Neuronal stem cell (in vitro differentiated cells): ENCODE measurements around the gene PADI4.

ENCODE experiments used
- DNase-seq: peaks from one replicate; pipeline ENCODE4 v3.0.0-alpha.2; 2013; ENCODE audit warnings: low spot score
- H2AFZ ChIP-seq: one replicate; pipeline ENCODE4 v1.6.1; 2013; ENCODE audit warnings: mild to moderate bottlenecking, low read length, inconsistent platforms
- H2AK5ac ChIP-seq: 2 replicates; pipeline ENCODE4 v1.6.1; 2013; ENCODE audit warnings: low read depth, mild to moderate bottlenecking, inconsistent platforms, low read length, moderate library complexity, mixed read lengths
- H2BK120ac ChIP-seq: 2 replicates; pipeline ENCODE4 v1.6.1; 2013; ENCODE audit warnings: low read depth, mild to moderate bottlenecking, inconsistent platforms, low read length, moderate library complexity, mixed read lengths
- H2BK12ac ChIP-seq: one replicate; pipeline ENCODE4 v1.6.1; 2013; ENCODE audit warnings: low read length, inconsistent platforms
- H2BK15ac ChIP-seq: 2 replicates; pipeline ENCODE4 v1.6.1; 2013; ENCODE audit warnings: mild to moderate bottlenecking, low read length, inconsistent platforms, mixed read lengths
- H2BK5ac ChIP-seq: one replicate; pipeline ENCODE4 v1.6.1; 2013; ENCODE audit warnings: inconsistent platforms, mild to moderate bottlenecking, low read length, moderate library complexity
- H3K14ac ChIP-seq: one replicate; pipeline ENCODE4 v1.6.1; 2013; ENCODE audit warnings: low read length, inconsistent platforms
- H3K18ac ChIP-seq: 2 replicates; pipeline ENCODE4 v1.6.1; 2013; ENCODE audit warnings: low read length, inconsistent platforms
- H3K23ac ChIP-seq: 2 replicates; pipeline ENCODE4 v1.6.1; 2013; ENCODE audit warnings: low read depth, mild to moderate bottlenecking, mixed read lengths, low read length, inconsistent platforms; ENCODE audit not compliant: poor library complexity
- H3K27ac ChIP-seq: replicated peaks from 3 replicates; pipeline ENCODE4 v1.5.1; 2013; ENCODE audit warnings: low read length, inconsistent platforms
- H3K27me3 ChIP-seq, 3 experiments: 2 replicates each; pipeline ENCODE4 v1.6.1; 2013; ENCODE audit warnings: low read length in 3 of 3, mild to moderate bottlenecking in 2 of 3, inconsistent platforms in 1 of 3, low read depth in 1 of 3, mixed read lengths in 1 of 3, moderate library complexity in 1 of 3; ENCODE audit not compliant: control insufficient read depth in 3 of 3, insufficient read depth in 3 of 3
- H3K36me3 ChIP-seq, 2 donors: replicated peaks in 1 of 2; 2 replicates each; pipeline ENCODE4 v1.6.1; 2013; ENCODE audit warnings: low read length in 2 of 2; ENCODE audit not compliant: control insufficient read depth in 2 of 2, insufficient read depth in 2 of 2
- H3K4ac ChIP-seq: 2 replicates; pipeline ENCODE4 v1.6.1; 2013; ENCODE audit warnings: inconsistent platforms, mild to moderate bottlenecking, low read length, moderate library complexity
- H3K4me1 ChIP-seq, 2 donors: 1 replicate in 1 of 2; 2 replicates in 1 of 2; pipeline ENCODE4 v1.6.1; 2013; ENCODE audit warnings: low read length in 2 of 2, low read depth in 1 of 2; ENCODE audit not compliant: control insufficient read depth in 2 of 2, insufficient read depth in 1 of 2
- H3K4me2 ChIP-seq: one replicate; pipeline ENCODE4 v1.6.1; 2013; ENCODE audit warnings: mild to moderate bottlenecking, low read length, inconsistent platforms; ENCODE audit not compliant: insufficient read depth, poor library complexity, severe bottlenecking
- H3K4me3 ChIP-seq, 2 donors: 2 replicates each; pipeline ENCODE4 v1.5.1; 2013; ENCODE audit warnings: low read length in 2 of 2, mild to moderate bottlenecking in 2 of 2, inconsistent platforms in 1 of 2, moderate library complexity in 1 of 2
- H3K79me1 ChIP-seq: one replicate; pipeline ENCODE4 v1.6.1; 2013; ENCODE audit warnings: low read depth, mild to moderate bottlenecking, inconsistent platforms, low read length, moderate library complexity
- H3K9ac ChIP-seq: one replicate; pipeline ENCODE4 v1.6.1; 2013; ENCODE audit warnings: mild to moderate bottlenecking, low read depth, low read length, inconsistent platforms; ENCODE audit not compliant: poor library complexity
- H3K9me3 ChIP-seq, 2 donors: replicated peaks in 1 of 2; 2 replicates each; pipeline versions ENCODE3 to v1.6.1; 2013; ENCODE audit warnings: low read length in 2 of 2, mild to moderate bottlenecking in 2 of 2, inconsistent platforms in 1 of 2, low read depth in 1 of 2, mixed read lengths in 1 of 2, moderate library complexity in 1 of 2; ENCODE audit not compliant: control insufficient read depth in 2 of 2, insufficient read depth in 1 of 2
- H4K8ac ChIP-seq: one replicate; pipeline ENCODE4 v1.6.1; 2013; ENCODE audit warnings: low read depth, mild to moderate bottlenecking, inconsistent platforms, low read length, moderate library complexity
- H4K91ac ChIP-seq: one replicate; pipeline ENCODE4 v1.6.1; 2013; ENCODE audit warnings: low read length, low read depth, mild to moderate bottlenecking, inconsistent platforms; ENCODE audit not compliant: poor library complexity
- WGBS, 2 donors: extraction: QIAGEN DNeasy Blood & Tissue Kit; methylation state at CpG; one replicate each; pipeline ENCODE4 v1.1.7; 2013; ENCODE audit warnings: missing lambda C conversion rate in 2 of 2, mixed read lengths in 1 of 2; ENCODE audit not compliant: insufficient read length in 2 of 2, insufficient replicate concordance in 1 of 2; ENCODE audit errors: extremely low coverage in 2 of 2; 5-methylcytosine and 5-hydroxymethylcytosine counted together

Gene PADI4

DNA sequence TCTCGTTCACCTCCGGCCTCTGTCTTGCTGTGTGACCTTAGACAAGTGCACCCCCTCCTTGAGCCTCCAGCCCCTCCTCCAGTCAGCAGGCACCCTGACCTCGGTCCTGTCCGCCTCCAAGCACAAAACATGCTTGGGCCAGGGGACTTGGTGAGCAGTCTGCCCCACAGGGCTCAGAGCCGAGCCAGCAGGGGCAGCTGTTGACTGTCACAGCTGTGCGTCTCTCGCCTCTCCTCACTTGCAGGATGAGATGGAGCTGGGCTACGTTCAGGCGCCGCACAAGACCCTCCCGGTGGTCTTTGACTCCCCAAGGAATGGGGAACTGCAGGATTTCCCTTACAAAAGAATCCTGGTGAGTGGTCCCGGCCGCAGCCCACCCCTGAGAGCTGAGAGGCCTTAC is 34.9 kb upstream of the PADI4 start:
- peak overlapping the region; percentile 13 for H3K4ac ChIP-seq
- H2BK12ac ChIP-seq = no peak overlapping the region
- peak overlapping the region; percentile 15 for H3K9ac ChIP-seq
- H3K4me2 ChIP-seq = no peak overlapping the region
- H3K4me3 ChIP-seq = no peak overlapping the region
- no peak overlapping the region for H2BK120ac ChIP-seq
- no peak overlapping the region for H3K23ac ChIP-seq
- H3K27ac ChIP-seq = no peak overlapping the region
- WGBS, 2 donors = no CpG with 5 or more reads among the region's 13 CpGs
- H4K91ac ChIP-seq = no peak overlapping the region
- H2AK5ac ChIP-seq = peak overlapping the region; percentile 51
- H2BK15ac ChIP-seq = no peak overlapping the region
- H2BK5ac ChIP-seq = no peak overlapping the region
- H3K27me3 ChIP-seq = peaks cover 0 to 7% (median 0%) of the 10 kb centered on the region in 3 experiments
- no peaks in the 10 kb centered on the region for H3K36me3 ChIP-seq
- peak overlapping the region; percentile 19 for H3K18ac ChIP-seq
- peaks cover 2% of the 10 kb centered on the region for H3K79me1 ChIP-seq
- H2AFZ ChIP-seq = peak overlapping the region; percentile 29
- DNase-seq = no peak
- no peak overlapping the region for H4K8ac ChIP-seq
- no peak overlapping the region for H3K14ac ChIP-seq
- H3K9me3 ChIP-seq = no peaks in the 10 kb centered on the region
- no peaks in the 10 kb centered on the region for H3K4me1 ChIP-seq

DNA sequence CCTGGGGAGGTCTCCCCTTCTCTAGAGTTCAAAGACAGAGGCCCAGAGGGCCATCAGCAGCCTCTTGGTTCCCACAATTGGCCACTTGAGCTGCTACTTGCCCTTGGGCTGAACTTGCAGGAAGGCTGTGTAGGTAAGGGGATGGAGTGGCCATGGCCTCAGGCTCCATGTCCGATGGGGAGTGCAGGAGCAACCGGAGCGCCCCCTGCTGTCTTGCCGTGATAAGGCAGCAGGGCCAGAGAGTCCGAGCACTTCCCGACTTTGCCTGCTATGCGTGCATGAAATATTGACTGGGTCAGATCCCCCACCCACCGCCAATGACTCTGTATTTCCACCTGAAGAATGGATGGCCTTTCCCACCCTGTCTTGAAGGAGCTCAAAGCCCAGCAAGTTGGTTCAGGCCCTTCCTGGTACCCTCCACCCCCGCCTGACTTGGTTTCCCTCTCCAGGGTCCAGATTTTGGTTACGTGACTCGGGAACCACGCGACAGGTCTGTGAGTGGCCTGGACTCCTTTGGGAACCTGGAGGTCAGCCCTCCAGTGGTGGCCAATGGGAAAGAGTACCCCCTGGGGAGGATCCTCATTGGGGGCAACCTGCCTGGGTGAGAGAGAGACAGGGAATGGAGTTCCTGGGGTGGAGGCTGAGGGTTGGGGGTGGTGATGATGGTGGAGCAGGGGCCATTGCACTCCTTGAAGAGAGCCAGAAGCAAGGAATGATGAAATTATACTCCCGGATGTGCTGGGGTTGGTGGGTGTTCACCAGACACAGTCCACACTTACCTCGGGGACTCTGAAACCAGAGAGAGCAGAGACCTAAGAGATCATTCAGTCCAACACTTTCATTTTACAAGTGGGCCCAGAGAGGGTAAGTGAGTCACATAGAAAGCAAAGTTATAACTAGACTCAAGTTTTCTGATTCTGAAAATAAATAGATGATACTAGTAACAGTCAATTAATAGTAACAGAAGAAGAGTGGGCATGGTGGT is 33.5 kb upstream of the PADI4 start:
- Histone ChIP-seq H3K9ac (no peak overlapping the region), H3K36me3 (no peaks in the 10 kb centered on the region), H2BK12ac (no peak overlapping the region), H3K4me1 (peaks cover 0 to 2% of the 10 kb centered on the region in 2 donors), H3K4me2 (no peak overlapping the region), H2BK5ac (no peak overlapping the region), H3K23ac (peak overlapping the region; percentile 12), H2BK120ac (no peak overlapping the region), H3K9me3 (no peaks in the 10 kb centered on the region), H3K4ac (no peak overlapping the region), H3K4me3 (no peak overlapping the region), H3K79me1 (peaks cover 2% of the 10 kb centered on the region), H2AFZ (no peak overlapping the region), H3K18ac (peak overlapping the region; percentile 60), H2AK5ac (peak overlapping the region; percentile 40), H2BK15ac (no peak overlapping the region), H3K27ac (no peak overlapping the region), H3K14ac (no peak overlapping the region), H3K27me3 (peaks cover 0 to 7% (median 0%) of the 10 kb centered on the region in 3 experiments), H4K8ac (no peak overlapping the region), H4K91ac (no peak overlapping the region)
- no CpG with 5 or more reads among the region's 15 CpGs for WGBS, 2 donors
- peak; percentile 49 for DNase-seq

DNA sequence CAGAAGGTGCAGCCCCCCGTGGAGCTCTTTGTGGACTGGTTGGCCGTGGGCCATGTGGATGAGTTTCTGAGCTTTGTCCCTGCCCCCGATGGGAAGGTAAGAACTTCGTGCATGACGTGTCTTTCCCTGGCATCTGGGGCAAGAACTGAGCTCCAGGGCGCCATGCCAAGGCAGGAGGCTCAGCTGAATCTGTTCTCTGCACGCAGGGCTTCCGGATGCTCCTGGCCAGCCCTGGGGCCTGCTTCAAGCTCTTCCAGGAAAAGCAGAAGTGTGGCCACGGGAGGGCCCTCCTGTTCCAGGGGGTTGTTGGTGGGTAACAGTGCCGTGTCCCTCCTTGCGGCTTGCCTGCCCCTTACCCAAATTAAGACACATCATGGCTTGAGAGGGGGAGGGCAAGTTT is 31.4 kb upstream of the PADI4 start:
- H2BK12ac ChIP-seq = no peak overlapping the region
- H3K79me1 ChIP-seq = no peaks in the 10 kb centered on the region
- DNase-seq = no peak
- H2AK5ac ChIP-seq = peak overlapping the region; percentile 42
- H3K27me3 ChIP-seq = peaks cover 0 to 10% (median 0%) of the 10 kb centered on the region in 3 experiments
- H3K4me1 ChIP-seq = peaks cover 0 to 2% of the 10 kb centered on the region in 2 donors
- no peak overlapping the region for H3K4ac ChIP-seq
- no peak overlapping the region for H3K27ac ChIP-seq
- no peak overlapping the region for H2BK15ac ChIP-seq
- H2AFZ ChIP-seq = no peak overlapping the region
- no peak overlapping the region for H3K14ac ChIP-seq
- H3K4me3 ChIP-seq = no peak overlapping the region
- H4K8ac ChIP-seq = no peak overlapping the region
- H3K36me3 ChIP-seq = no peaks in the 10 kb centered on the region
- WGBS, 2 donors = no CpG with 5 or more reads among the region's 11 CpGs
- no peak overlapping the region for H2BK120ac ChIP-seq
- H2BK5ac ChIP-seq = no peak overlapping the region
- H3K4me2 ChIP-seq = no peak overlapping the region
- peak overlapping the region; percentile 25 for H3K23ac ChIP-seq
- no peaks in the 10 kb centered on the region for H3K9me3 ChIP-seq
- H3K18ac ChIP-seq = peak overlapping the region; percentile 35
- no peak overlapping the region for H4K91ac ChIP-seq
- no peak overlapping the region for H3K9ac ChIP-seq

DNA sequence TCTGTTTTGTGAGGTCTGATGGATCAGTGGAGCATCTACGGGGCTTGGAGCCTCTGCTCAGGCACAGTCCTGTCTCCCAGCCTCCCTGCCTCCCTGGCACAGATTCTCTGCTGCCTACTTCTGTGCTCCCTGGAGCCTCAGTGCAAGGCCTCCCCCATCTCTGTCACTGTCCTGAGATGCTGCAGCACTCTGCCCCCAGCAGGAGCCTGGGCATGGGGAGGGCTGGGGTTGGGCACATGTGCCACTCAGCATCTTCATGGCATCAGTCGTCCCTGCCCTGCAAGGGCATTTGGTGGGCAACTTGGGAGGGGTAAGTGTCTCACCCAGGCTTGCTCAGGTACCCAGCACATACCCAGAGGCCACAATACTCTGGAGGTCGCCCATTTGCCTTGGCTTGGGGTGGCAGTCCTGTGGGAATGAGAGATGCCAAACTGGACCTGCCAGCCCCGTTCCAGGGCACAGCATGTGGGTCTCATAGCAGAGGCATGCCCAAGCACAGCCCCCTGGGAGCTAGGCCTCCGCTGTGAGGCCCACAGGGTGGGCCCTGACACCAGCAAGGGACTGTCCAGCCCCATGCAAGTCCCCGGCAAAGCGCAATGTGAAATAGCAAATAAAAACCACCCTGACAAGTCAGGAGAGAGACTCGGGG is 30.4 kb upstream of the PADI4 start:
- no peak overlapping the region for H3K27ac ChIP-seq
- no peaks in the 10 kb centered on the region for H3K79me1 ChIP-seq
- peaks cover 0 to 2% of the 10 kb centered on the region in 2 donors for H3K4me1 ChIP-seq
- H3K18ac ChIP-seq = peak overlapping the region; percentile 73
- H3K36me3 ChIP-seq = no peaks in the 10 kb centered on the region
- no peak overlapping the region for H2BK12ac ChIP-seq
- no peak overlapping the region for H2BK5ac ChIP-seq
- no peak overlapping the region for H4K91ac ChIP-seq
- peaks cover 0 to 10% (median 0%) of the 10 kb centered on the region in 3 experiments for H3K27me3 ChIP-seq
- H3K9ac ChIP-seq = no peak overlapping the region
- no peak overlapping the region for H3K4me3 ChIP-seq
- peak overlapping the region; percentile 71 for H2AK5ac ChIP-seq
- DNase-seq = no peak
- peak overlapping the region; percentile 42 for H3K14ac ChIP-seq
- H3K23ac ChIP-seq = peak overlapping the region; percentile 69
- H4K8ac ChIP-seq = no peak overlapping the region
- no peak overlapping the region for H2AFZ ChIP-seq
- no peaks in the 10 kb centered on the region for H3K9me3 ChIP-seq
- no peak overlapping the region for H3K4me2 ChIP-seq
- no CpG with 5 or more reads among the region's 8 CpGs for WGBS, 2 donors
- H2BK120ac ChIP-seq = no peak overlapping the region
- H2BK15ac ChIP-seq = no peak overlapping the region
- no peak overlapping the region for H3K4ac ChIP-seq
